NCI-H748 (cell line): ENCODE results near the gene DYNC1I1.
A peak's percentile ranks its signal among the peaks of the same experiment; 100 is the strongest.

Experiments used
- DNase-seq: peaks from one replicate; lab custom pipeline; 2025; ENCODE audit not compliant: unreplicated experiment; lab: John Stamatoyannopoulos, UW

Gene DYNC1I1

GRCh38 chr7:95772298-95772770 lies at the start of gene DYNC1I1:
Gene DYNC1I1 (plus strand): TSS chr7:95772554. CDS start chr7:95804730, 32,176 bp downstream.
- DNase-seq = peak; percentile 92

- DNase-seq = peak; percentile 81
Measured at GRCh38 chr7:95723583-95724180, 48.7 kb upstream of the DYNC1I1 start.

DNA sequence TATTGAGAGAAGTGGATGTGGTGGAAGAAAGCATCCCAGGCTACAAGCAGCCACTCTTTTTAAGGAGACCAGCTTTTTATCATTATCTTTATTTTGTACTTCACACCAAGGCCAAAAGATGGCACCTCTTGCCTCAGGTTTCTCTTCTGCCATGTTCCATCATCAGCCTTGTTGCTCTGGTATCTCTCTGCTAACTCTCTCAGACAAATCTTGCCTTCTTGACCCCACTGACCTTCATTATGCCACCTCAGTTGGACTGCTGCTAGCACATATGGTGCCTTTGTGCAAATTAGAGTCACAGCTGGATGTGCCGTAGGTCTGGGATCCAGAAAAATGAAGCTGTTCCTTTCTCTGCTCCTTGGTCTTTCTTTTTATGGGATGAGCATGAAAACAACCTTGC lies 47.1 kb upstream of the DYNC1I1 start:
- DNase-seq = peak; percentile 77

DNA sequence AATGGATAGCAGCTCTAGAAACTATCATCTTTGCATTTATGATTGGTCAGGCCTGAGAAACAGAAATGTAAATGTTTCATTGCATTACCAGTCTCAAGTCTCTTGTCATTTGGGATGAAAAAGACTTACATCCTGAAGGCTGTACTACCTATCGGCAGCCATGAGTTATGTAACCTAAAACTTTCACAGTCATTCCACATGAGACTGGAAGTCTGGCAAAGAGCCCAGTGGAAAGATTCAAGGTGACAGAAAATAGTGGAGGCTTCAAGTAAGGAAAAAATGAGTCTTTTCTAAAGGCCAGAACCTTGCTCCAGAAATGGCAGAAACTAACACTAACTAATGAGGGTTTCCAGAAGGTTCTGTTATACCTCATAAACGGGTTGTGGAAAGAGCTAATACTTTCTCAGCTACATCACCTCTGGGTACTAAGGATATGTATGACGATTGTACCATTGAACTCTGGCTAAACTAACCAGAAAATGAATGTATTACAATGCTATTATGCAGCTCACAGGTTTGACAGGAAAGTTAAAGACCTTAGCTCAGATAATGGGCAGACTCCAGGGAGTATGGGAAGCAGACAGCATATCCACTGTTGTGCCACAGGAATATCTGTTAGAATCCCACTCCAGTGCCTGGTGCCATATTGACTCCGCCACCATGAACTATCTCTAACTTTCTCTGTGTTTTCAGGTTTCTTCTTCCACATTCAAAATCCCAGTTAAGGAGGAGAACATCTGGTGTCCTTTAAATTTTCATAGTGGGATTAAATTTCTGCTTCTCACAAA lies 41.7 kb upstream of the DYNC1I1 start:
- DNase-seq = no peak

DNA sequence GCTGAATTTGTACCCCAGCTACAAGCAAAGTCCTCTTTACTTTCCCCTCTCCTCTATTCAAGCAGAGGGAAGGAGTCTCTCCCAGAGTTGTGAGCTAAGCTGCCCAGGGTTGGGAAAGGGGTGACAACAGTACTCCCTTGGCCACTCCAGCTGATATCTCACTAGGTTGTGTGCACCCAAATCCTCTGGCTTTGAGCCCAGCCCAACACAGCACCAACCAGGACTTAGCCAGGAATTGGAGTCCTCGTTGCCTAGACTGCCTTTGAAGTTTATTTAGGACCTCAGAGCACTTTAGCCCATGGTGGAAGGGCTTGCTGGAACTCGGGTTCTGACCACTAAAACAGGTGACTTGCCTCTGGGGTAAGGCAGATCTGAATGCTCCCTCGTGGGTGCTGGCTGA lies 35.7 kb upstream of the DYNC1I1 start:
- DNase-seq = no peak

DNA sequence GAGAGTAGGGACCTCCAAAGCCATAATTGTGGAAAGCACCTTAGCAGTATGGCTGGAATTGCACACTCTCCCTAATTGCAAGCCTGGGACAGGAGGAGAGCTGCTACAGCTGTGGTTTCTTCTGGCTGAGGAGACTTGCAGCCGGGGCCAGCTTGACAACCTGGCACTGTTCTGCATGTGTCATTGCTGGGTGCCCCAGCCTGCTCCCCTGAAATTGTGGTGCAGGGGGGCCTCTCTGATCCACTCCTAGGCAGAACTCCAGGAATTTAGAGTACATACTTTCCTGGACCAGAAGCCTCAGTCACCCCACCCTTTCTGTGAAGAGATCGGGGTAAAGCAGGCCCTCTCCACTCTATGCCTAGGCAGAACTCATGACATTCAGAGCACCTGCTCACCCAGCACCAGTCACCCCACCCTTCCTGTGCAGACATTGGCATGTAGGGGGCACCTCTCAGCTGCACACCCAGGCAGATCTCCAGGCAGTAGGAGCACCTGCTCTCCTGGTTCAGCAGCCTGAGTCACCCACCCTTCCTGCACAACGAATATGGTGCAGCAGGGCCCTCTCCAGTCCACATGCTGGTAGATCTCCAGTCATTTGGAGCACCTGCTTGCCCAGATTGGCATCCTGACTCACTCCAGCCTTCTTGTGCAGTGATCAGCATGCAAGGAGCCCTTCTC lies 34.4 kb upstream of the DYNC1I1 start:
- DNase-seq = peak; percentile 22

DNA sequence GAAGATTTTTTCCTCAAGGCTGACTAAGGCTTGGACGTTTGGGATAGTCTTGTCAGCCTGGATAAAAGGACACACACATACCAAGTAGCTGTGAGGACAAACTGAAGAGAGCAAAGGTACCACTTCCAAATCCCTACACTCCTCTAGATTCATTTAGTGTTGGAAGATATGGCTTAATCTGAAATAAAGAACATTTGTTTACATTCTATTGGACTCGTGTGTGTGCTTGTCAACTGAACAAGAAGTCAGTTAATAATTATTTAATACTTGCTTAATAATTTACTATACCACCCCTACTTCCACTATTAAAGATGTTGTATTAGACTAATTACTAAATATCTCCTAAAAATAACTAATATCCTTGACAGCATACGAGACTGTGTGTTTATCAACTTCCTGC lies 23.3 kb upstream of the DYNC1I1 start:
- no peak for DNase-seq

GRCh38 chr7:95749515-95749914 lies 22.8 kb upstream of the DYNC1I1 start:
- no peak for DNase-seq

DNA sequence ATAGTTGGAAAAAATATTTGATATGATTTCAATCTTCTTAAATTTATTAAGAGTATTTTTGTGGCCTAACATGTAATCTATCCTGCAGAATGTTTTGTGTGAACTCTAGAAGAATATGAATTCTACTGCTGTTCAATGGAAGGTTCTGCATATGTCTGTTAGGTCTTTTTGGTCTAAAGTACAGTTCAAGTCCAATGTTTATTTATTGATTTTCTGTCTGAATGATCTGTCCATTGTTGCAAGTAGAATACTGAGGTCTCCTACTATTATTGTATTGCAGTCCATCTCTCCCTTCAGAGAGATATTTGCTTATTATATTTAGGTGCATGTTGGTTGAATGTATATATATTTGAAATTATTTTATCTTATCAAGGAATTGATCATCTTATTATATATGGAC lies 18.9 kb upstream of the DYNC1I1 start:
- no peak for DNase-seq

- DNase-seq = no peak
Measured at GRCh38 chr7:95755277-95755934, 16.9 kb upstream of the DYNC1I1 start.

GRCh38 chr7:95758187-95758586 lies 14.2 kb upstream of the DYNC1I1 start:
- peak; percentile 90 for DNase-seq

- DNase-seq = no peak
Measured at GRCh38 chr7:95766086-95766485, 6.3 kb upstream of the DYNC1I1 start.

GRCh38 chr7:95766657-95767056 lies 5.7 kb upstream of the DYNC1I1 start:
- DNase-seq = no peak

- DNase-seq = peak; percentile 78
Measured at GRCh38 chr7:95772771-95773581, 622 bp downstream of the DYNC1I1 start.

DNA sequence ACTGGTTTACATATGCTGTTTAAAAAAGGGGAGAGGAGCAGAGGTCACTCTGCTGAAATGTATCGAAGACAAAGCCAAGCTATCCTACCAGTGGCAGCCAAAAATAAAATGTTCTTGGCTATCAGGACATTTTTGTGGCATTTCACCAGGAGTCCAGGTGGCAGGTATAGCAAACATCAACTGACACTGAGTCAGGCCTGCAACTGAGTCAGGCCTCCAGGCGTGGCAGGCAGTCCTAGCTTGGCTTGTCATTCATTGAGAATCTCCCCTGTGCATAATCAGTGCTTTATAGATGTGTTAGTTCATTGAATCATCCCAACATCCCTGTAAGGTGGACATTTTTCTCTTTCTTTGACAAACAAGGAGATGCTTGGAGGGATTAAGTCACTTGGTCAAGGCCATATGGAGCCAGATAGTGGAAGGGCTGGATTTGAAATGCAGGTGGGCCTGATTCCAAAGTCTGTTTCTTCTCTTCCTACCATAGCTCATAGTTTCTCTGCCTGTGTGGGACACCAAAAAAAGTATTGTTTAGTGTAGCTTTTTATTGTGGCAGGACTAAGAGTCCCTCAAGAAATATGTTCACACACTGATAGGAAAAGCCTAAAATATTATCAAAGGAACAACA lies 4.3 kb downstream of the DYNC1I1 start:
- DNase-seq = no peak

- DNase-seq = no peak
Measured at GRCh38 chr7:95777269-95777668, 4.9 kb downstream of the DYNC1I1 start.

GRCh38 chr7:95780665-95781064 lies 8.3 kb downstream of the DYNC1I1 start:
- DNase-seq = no peak

GRCh38 chr7:95781961-95782586 lies 9.7 kb downstream of the DYNC1I1 start:
- peak; percentile 18 for DNase-seq

DNA sequence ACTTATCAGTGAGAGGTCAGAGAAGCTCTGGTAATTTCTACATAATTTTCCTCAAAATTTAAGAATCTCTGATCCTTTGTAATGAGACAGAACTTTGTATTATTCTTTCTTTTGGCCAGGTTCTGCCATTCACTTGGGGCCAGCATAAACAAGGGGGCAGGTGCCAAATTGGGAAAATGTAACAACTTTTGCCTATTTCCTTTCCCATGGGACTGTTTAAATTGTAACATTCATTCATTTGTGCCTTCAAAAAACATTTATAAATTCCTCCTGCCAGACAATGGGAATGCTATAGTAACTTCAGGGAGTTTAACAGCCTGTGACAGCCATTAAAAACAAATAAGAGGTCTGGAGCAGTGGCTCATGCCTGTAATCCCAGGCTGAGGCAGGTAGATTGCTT lies 12.4 kb downstream of the DYNC1I1 start:
- no peak for DNase-seq

- no peak for DNase-seq
Measured at GRCh38 chr7:95788258-95788657, 15.9 kb downstream of the DYNC1I1 start.
